Peyer's patch (tissue), 4 donors: Measurements from ENCODE around the gene GDF7.

Experiments
- POLR2A ChIP-seq, 2 donors: fragments of 450-650 bp; IDR thresholded peaks; one replicate each; pipeline ENCODE4 v1.5.1; 2017; ENCODE audit warnings: antibody characterized with exemption in 2 of 2, mild to moderate bottlenecking in 2 of 2, moderate library complexity in 2 of 2
- TF ChIP-seq, protein P1 (sequence below), 6 experiments: fragments of 450-650 bp in 4 of 6; fragments of 200-600 bp in 2 of 6; sonication (generic) in 1 of 6; IDR thresholded peaks; one replicate each; pipeline ENCODE4 v1.5.1; 2017 to 2019; ENCODE audit warnings: antibody characterized with exemption in 6 of 6, mild to moderate bottlenecking in 3 of 6, moderate library complexity in 1 of 6

DNA sequence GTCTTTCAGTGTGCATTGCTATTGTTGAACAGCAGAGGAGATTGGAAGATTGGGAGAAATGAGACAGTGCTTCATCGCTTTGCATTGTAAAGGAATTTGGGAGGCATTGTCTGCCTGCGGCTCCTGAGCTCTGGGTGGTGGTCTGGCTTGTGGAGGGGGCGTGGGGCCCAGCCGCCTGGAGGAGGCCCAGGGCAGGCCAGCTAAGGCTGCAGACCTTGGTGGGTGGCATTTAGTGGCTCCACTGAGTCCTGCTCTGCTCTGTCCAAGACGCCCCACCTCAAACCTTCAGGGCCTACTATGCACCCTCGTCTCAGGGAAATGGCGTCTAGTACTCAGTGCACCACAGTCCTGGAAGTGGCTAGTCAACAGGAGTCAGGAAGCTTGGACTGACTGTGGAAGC is 10.4 kb upstream of the GDF7 start:
- TF ChIP-seq, protein P1, sequence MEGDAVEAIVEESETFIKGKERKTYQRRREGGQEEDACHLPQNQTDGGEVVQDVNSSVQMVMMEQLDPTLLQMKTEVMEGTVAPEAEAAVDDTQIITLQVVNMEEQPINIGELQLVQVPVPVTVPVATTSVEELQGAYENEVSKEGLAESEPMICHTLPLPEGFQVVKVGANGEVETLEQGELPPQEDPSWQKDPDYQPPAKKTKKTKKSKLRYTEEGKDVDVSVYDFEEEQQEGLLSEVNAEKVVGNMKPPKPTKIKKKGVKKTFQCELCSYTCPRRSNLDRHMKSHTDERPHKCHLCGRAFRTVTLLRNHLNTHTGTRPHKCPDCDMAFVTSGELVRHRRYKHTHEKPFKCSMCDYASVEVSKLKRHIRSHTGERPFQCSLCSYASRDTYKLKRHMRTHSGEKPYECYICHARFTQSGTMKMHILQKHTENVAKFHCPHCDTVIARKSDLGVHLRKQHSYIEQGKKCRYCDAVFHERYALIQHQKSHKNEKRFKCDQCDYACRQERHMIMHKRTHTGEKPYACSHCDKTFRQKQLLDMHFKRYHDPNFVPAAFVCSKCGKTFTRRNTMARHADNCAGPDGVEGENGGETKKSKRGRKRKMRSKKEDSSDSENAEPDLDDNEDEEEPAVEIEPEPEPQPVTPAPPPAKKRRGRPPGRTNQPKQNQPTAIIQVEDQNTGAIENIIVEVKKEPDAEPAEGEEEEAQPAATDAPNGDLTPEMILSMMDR (IDR thresholded peaks at IDR 0.05), result no peak
- TF ChIP-seq POLR2A (IDR thresholded peaks at IDR 0.05), result no peak
